ENCODE measurements around the gene DHRS12.
A peak's percentile ranks its signal among the peaks of the same experiment; 100 is the strongest.

Gene DHRS12

DNA sequence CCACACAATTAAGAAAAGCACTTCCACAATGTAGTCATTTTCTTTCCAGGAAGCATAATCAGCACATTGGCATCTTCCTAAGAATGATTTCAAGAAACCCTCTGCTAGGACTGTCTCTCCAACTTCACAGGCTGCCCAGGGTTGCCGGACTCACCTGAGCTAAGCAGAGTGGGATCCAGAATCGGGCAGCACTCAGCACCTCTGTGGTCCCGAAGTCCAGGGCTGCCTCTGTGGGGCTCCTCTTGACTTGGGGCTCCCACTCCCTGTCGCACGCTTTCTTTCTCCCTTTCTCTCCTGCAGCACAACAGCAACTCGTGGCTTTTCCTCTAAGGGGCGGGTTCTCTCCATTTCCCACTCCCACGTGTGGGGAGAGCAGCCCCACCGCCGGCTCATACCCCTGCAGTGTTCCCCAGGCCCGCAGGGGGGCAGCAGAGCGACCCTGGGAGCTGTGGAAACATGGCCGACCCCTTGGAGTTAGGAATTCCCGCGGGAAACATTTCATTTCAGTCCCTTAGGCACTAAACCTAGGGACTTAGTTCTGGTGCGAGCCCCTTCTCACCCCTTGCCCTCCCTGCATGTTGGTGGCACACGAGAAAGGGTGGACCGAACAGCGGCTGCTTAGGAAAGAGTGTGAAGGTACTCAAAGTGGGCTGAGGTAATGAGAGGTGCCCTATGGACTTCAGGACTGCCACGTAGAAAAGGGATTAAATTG, 41.1 kb upstream of the DHRS12 start, which contains the start of gene TMEM272:
TMEM272 (minus strand) TSS at position 316 of the 712 bp plus-strand sequence. CDS start 6,647 bp downstream, outside the sequence.
- Mint-ChIP-seq H3K9me3 (no peaks in the 10 kb centered on the region), H3K36me3 (ENCODE audit: low read depth) (no peaks in the 10 kb centered on the region), H3K27me3 (ENCODE audit: low read depth) (peaks cover 4% of the 10 kb centered on the region), H3K27ac (peak within 1 kb of the TSS in 2 of 3 experiments; percentile 11 to 61), H3K4me3 (peak within 1 kb of the TSS; percentile 19 to 50 (median 43)), H3K4me1 (no peaks in the 10 kb centered on the region)
- TF ChIP-seq, protein P1, sequence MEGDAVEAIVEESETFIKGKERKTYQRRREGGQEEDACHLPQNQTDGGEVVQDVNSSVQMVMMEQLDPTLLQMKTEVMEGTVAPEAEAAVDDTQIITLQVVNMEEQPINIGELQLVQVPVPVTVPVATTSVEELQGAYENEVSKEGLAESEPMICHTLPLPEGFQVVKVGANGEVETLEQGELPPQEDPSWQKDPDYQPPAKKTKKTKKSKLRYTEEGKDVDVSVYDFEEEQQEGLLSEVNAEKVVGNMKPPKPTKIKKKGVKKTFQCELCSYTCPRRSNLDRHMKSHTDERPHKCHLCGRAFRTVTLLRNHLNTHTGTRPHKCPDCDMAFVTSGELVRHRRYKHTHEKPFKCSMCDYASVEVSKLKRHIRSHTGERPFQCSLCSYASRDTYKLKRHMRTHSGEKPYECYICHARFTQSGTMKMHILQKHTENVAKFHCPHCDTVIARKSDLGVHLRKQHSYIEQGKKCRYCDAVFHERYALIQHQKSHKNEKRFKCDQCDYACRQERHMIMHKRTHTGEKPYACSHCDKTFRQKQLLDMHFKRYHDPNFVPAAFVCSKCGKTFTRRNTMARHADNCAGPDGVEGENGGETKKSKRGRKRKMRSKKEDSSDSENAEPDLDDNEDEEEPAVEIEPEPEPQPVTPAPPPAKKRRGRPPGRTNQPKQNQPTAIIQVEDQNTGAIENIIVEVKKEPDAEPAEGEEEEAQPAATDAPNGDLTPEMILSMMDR (IDR thresholded peaks at IDR 0.05; ENCODE audit: unreplicated experiment in 3 of 3), result peak; percentile 83 to 84 (median 83)

DNA sequence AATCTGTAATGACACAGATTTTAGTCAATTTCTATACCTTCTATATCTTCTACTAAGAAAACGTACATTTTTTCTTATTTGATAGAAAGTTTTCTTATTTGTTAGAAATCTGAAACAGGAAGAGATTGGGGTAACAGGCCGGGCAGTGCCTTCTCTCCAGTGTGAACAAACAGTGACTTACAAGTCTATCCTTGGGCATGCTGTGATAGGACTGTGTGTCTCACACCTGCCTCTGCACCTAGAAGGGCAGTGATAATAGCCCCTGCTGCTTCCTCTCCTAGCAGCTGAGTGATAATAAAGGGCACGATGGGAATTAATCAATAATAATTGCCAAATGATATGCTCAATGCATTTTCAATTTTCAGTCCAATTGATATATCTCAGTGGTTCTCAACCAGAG, 39.6 kb upstream of the DHRS12 start:
- H3K27me3 Mint-ChIP-seq (ENCODE audit: low read depth), result peaks cover 4% of the 10 kb centered on the region
- no peak overlapping the region for H3K27ac Mint-ChIP-seq
- TF ChIP-seq, protein P1 (IDR thresholded peaks at IDR 0.05; ENCODE audit: unreplicated experiment in 3 of 3), result no peak
- no peaks in the 10 kb centered on the region for H3K36me3 Mint-ChIP-seq (ENCODE audit: low read depth)
- no peaks in the 10 kb centered on the region for H3K9me3 Mint-ChIP-seq
- H3K4me3 Mint-ChIP-seq, result no peak overlapping the region
- no peaks in the 10 kb centered on the region for H3K4me1 Mint-ChIP-seq

DNA sequence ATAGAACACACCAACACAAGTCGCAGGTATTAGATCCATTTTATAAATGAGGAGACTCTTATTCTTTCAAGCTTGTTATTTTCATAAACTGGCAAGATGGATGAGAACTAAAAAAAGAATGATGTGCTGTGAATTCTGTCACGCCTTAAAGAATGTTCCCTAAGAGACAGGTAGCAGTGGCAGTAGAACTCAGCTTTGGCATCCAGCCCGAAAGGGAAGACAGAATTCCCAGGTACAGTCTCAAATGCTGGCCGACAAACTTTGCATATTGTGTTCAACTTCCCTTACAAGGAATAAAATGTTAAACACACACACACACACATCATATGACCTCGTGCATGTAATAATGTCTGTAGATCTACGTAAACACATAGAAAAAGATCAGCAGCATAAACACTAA, 37.8 kb upstream of the DHRS12 start:
- peaks cover 10% of the 10 kb centered on the region for H3K27me3 Mint-ChIP-seq (ENCODE audit: low read depth)
- H3K9me3 Mint-ChIP-seq, result no peaks in the 10 kb centered on the region
- H3K36me3 Mint-ChIP-seq (ENCODE audit: low read depth), result no peaks in the 10 kb centered on the region
- no peak overlapping the region for H3K27ac Mint-ChIP-seq
- H3K4me3 Mint-ChIP-seq, result no peak overlapping the region
- no peaks in the 10 kb centered on the region for H3K4me1 Mint-ChIP-seq
- TF ChIP-seq, protein P1 (IDR thresholded peaks at IDR 0.05; ENCODE audit: unreplicated experiment in 3 of 3), result no peak

DNA sequence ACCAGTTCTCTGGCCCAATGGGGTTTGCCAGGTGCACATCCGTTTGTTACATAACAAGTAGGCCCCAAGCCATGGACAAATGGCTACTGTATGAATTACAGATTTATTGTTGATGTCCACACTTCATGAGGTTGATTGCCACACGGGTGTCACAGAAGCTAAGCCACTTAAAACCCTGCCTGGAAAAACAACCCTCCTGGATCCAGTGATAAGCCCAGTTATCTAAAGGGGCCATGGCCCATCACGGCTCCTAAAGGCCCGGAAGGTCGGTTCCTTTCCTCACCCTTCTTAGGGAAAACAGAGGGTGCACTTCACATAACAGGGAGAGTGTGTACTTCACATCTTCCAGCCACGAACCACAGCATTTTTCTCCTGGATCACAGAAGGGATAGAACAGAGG, 37.0 kb upstream of the DHRS12 start:
- H3K27me3 Mint-ChIP-seq (ENCODE audit: low read depth), result peaks cover 10% of the 10 kb centered on the region

DNA sequence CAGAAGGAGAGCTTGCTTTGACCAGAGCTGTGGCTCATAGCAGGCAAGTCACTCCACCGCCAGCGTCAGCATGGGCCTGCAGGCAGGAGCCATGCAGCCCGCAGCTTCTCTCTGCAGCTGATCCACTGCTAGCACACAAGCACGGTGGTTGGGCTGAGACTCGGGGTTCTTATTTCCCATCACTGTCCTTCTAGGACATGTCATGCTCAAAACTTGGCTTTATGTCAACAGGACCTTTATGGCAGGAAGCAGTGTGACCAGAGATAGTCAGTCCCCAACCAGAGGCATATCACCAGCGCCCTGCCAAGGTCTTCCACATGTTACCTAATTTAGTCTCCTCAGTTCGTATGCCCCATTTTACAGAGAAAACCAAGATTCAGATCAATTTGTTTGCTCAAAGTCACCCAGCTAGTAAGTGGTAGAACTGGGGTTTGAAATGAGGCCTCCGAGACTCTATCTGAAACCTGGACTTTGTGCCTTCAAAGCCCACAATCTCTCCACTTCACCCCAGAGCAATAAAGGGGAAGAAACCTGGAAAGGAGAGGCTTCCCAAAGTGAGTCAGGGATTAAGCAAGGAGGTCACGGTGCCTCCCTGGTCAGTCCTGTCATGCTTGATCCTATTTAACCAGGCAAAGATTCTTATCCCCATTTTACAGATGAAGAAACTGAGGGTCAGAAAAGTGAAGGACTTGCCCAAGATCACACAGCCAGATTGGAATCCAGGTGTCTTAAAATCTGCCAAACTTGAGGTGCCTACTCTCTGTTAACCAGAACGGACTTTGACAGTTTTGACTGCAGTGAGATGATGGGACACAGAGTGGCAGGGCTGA, 36.0 kb upstream of the DHRS12 start:
- Mint-ChIP-seq H3K4me3 (no peak overlapping the region), H3K27ac (no peak overlapping the region), H3K9me3 (no peaks in the 10 kb centered on the region), H3K36me3 (ENCODE audit: low read depth) (no peaks in the 10 kb centered on the region), H3K27me3 (ENCODE audit: low read depth) (peaks cover 10% of the 10 kb centered on the region), H3K4me1 (peaks cover under 1% of the 10 kb centered on the region)
- TF ChIP-seq, protein P1 (IDR thresholded peaks at IDR 0.05; ENCODE audit: unreplicated experiment in 3 of 3), result no peak

More for the DNA sequence above, 37.0 kb upstream of the DHRS12 start:
- H3K4me3 Mint-ChIP-seq, result no peak overlapping the region
- H3K27ac Mint-ChIP-seq, result no peak overlapping the region
- no peaks in the 10 kb centered on the region for H3K9me3 Mint-ChIP-seq
- no peaks in the 10 kb centered on the region for H3K4me1 Mint-ChIP-seq
- TF ChIP-seq, protein P1 (IDR thresholded peaks at IDR 0.05; ENCODE audit: unreplicated experiment in 3 of 3), result no peak
- no peaks in the 10 kb centered on the region for H3K36me3 Mint-ChIP-seq (ENCODE audit: low read depth)
